H9 (cell line): ENCODE results near the gene SERPIND1. TPM values are rescaled to one million over a fixed set of nuclear protein-coding genes. Genes with fewer than 3 reads are reported as not detected.

Experiments used
- DNase-seq: peaks from one replicate; pipeline ENCODE4 v3.0.0-alpha.2; 2017
- H2AFZ ChIP-seq: one replicate; pipeline ENCODE4 v1.6.1; 2013; ENCODE audit warnings: mild to moderate bottlenecking, low read length, control low read depth, moderate library complexity
- H2AK5ac ChIP-seq: 2 replicates; pipeline ENCODE4 v1.6.1; 2013; ENCODE audit warnings: low read length, control low read depth, mixed read lengths; ENCODE audit not compliant: insufficient read length
- H2BK120ac ChIP-seq: one replicate; pipeline ENCODE4 v1.6.1; 2013; ENCODE audit warnings: low read depth, mild to moderate bottlenecking, low read length, control low read depth, inconsistent platforms; ENCODE audit not compliant: poor library complexity, severe bottlenecking
- H2BK12ac ChIP-seq: 2 replicates; pipeline ENCODE4 v1.6.1; 2013; ENCODE audit warnings: low read length, control low read depth, mixed read lengths, low read depth; ENCODE audit not compliant: insufficient read length
- H2BK15ac ChIP-seq: 2 replicates; pipeline ENCODE4 v1.6.1; 2013; ENCODE audit warnings: low read depth, low read length, control low read depth
- H2BK20ac ChIP-seq: one replicate; pipeline ENCODE4 v1.6.1; 2013; ENCODE audit warnings: low read depth, mild to moderate bottlenecking, low read length, control low read depth, inconsistent platforms; ENCODE audit not compliant: poor library complexity, severe bottlenecking
- H2BK5ac ChIP-seq: 2 replicates; pipeline ENCODE4 v1.6.1; 2013; ENCODE audit warnings: low read length, control low read depth, mixed read lengths; ENCODE audit not compliant: insufficient read length
- H3K14ac ChIP-seq: 2 replicates; pipeline ENCODE4 v1.6.1; 2013; ENCODE audit warnings: low read length, control low read depth; ENCODE audit not compliant: insufficient read depth
- H3K18ac ChIP-seq: 2 replicates; pipeline ENCODE4 v1.6.1; 2013; ENCODE audit warnings: low read depth, mild to moderate bottlenecking, mixed read lengths, low read length, control low read depth; ENCODE audit not compliant: insufficient read length
- H3K23ac ChIP-seq: 2 replicates; pipeline ENCODE4 v1.6.1; 2013; ENCODE audit warnings: low read length, control low read depth, mixed read lengths, low read depth; ENCODE audit not compliant: insufficient read length
- H3K23me2 ChIP-seq: 2 replicates; pipeline ENCODE4 v1.6.1; 2013; ENCODE audit warnings: low read depth, mild to moderate bottlenecking, mixed read lengths, low read length, control low read depth; ENCODE audit not compliant: insufficient read length, poor library complexity, severe bottlenecking
- H3K27ac ChIP-seq: 2 replicates; pipeline ENCODE4 v1.5.1; 2013; ENCODE audit warnings: low read length, control low read depth, mixed read lengths, low read depth; ENCODE audit not compliant: insufficient read length
- H3K27me3 ChIP-seq: 2 replicates; pipeline ENCODE4 v1.6.1; 2013; ENCODE audit warnings: low read length, control low read depth, inconsistent platforms; ENCODE audit not compliant: insufficient read depth
- H3K4ac ChIP-seq: 2 replicates; pipeline ENCODE4 v1.6.1; 2013; ENCODE audit warnings: low read depth, mild to moderate bottlenecking, control low read depth, inconsistent platforms, low read length, moderate library complexity
- H3K4me1 ChIP-seq: 2 replicates; pipeline ENCODE4 v1.6.1; 2013; ENCODE audit warnings: low read length, control low read depth, inconsistent platforms; ENCODE audit not compliant: insufficient read depth
- H3K4me2 ChIP-seq: 2 replicates; pipeline ENCODE4 v1.6.1; 2013; ENCODE audit warnings: low read length, control low read depth, mixed read lengths; ENCODE audit not compliant: insufficient read length, insufficient read depth
- H3K56ac ChIP-seq: 2 replicates; pipeline ENCODE4 v1.6.1; 2013; ENCODE audit warnings: low read depth, mild to moderate bottlenecking, mixed read lengths, low read length, control low read depth; ENCODE audit not compliant: insufficient read length
- H3K79me1 ChIP-seq: 2 replicates; pipeline ENCODE4 v1.6.1; 2013; ENCODE audit warnings: low read depth, mild to moderate bottlenecking, moderate library complexity, low read length, control low read depth, inconsistent platforms; ENCODE audit not compliant: insufficient read depth, poor library complexity, severe bottlenecking
- H3K79me2 ChIP-seq: 2 replicates; pipeline ENCODE4 v1.6.1; 2013; ENCODE audit warnings: low read length, control low read depth, inconsistent platforms; ENCODE audit not compliant: insufficient read depth
- H3K9ac ChIP-seq: 2 replicates; pipeline ENCODE4 v1.6.1; 2013; ENCODE audit warnings: low read length, control low read depth, mixed read lengths; ENCODE audit not compliant: insufficient read length; ENCODE audit errors: extremely low read depth
- H3K9me3 ChIP-seq: one replicate; pipeline ENCODE4 v1.6.1; 2013; ENCODE audit warnings: low read depth, low read length, inconsistent platforms; ENCODE audit not compliant: control insufficient read depth
- H3T11ph ChIP-seq: one replicate; pipeline ENCODE4 v1.6.1; 2013; ENCODE audit warnings: mild to moderate bottlenecking, low read length, control low read depth, inconsistent platforms
- H4K20me1 ChIP-seq: one replicate; pipeline ENCODE4 v1.6.1; 2013; ENCODE audit not compliant: control insufficient read depth, insufficient read length, insufficient read depth
- H4K5ac ChIP-seq: 2 replicates; pipeline ENCODE4 v1.6.1; 2013; ENCODE audit warnings: low read depth, mild to moderate bottlenecking, mixed read lengths, low read length, control low read depth; ENCODE audit not compliant: insufficient read length
- H4K8ac ChIP-seq: replicated peaks from 2 replicates; pipeline ENCODE4 v1.6.1; 2013; ENCODE audit warnings: low read length, control low read depth, mixed read lengths, low read depth; ENCODE audit not compliant: insufficient read length
- H4K91ac ChIP-seq: 2 replicates; pipeline ENCODE4 v1.6.1; 2013; ENCODE audit warnings: low read depth, mild to moderate bottlenecking, moderate library complexity, mixed read lengths, low read length, control low read depth; ENCODE audit not compliant: insufficient read length
- H3K27ac Mint-ChIP-seq, 3 experiments: 2 replicates in 2 of 3; 3 replicates in 1 of 3; pipeline ENCODE4 v1.8.0; 2020 to 2021; ENCODE audit warnings: mixed read lengths in 3 of 3, mild to moderate bottlenecking in 1 of 3, moderate library complexity in 1 of 3
- H3K27me3 Mint-ChIP-seq: 2 replicates; pipeline ENCODE4 v1.8.0; 2021; ENCODE audit warnings: low read depth, mild to moderate bottlenecking, moderate library complexity, mixed read lengths
- H3K36me3 Mint-ChIP-seq, 3 experiments: 2 replicates in 2 of 3; 3 replicates in 1 of 3; pipeline ENCODE4 v1.8.0; 2020 to 2021; ENCODE audit warnings: low read depth in 3 of 3, mixed read lengths in 3 of 3; ENCODE audit not compliant: insufficient read depth in 1 of 3
- H3K4me1 Mint-ChIP-seq, 2 experiments: 2 replicates each; pipeline ENCODE4 v1.8.0; 2020; ENCODE audit warnings: mixed read lengths in 2 of 2
- H3K4me3 Mint-ChIP-seq, 2 experiments: 2 replicates in 1 of 2; 3 replicates in 1 of 2; pipeline ENCODE4 v1.8.0; 2020 to 2021; ENCODE audit warnings: mild to moderate bottlenecking in 2 of 2, mixed read lengths in 2 of 2, moderate library complexity in 1 of 2
- H3K9me3 Mint-ChIP-seq, 2 experiments: 2 replicates in 1 of 2; 3 replicates in 1 of 2; pipeline ENCODE4 v1.8.0; 2020; ENCODE audit warnings: mild to moderate bottlenecking in 2 of 2, mixed read lengths in 2 of 2, moderate library complexity in 1 of 2
- WGBS: extraction: QIAGEN DNeasy Blood & Tissue Kit; methylation state at CpG from one replicate; pipeline ENCODE4 v1.1.7; 2013; ENCODE audit warnings: missing lambda C conversion rate, low lambda C conversion rate, mixed read lengths; ENCODE audit not compliant: insufficient read length; ENCODE audit errors: extremely low coverage; 5-methylcytosine and 5-hydroxymethylcytosine counted together
- total RNA-seq: library from RNA; stranded (reverse); gene quantifications from 2 replicates; pipeline ENCODE4 v1.2.1, GENCODE V29; 2021
- TF ChIP-seq, protein P1 (sequence below): fragments of 200-600 bp; sonication (generic); conservative IDR thresholded peaks from 3 replicates; pipeline ENCODE4 v1.8.0; 2021; ENCODE audit warnings: antibody characterized with exemption, mild to moderate bottlenecking

Gene SERPIND1
- total RNA-seq, 1 experiment from 2014 or later, result not detected

GRCh38 chr22:20738394-20739089, 35.4 kb upstream of the SERPIND1 start:
- TF ChIP-seq, protein P1, sequence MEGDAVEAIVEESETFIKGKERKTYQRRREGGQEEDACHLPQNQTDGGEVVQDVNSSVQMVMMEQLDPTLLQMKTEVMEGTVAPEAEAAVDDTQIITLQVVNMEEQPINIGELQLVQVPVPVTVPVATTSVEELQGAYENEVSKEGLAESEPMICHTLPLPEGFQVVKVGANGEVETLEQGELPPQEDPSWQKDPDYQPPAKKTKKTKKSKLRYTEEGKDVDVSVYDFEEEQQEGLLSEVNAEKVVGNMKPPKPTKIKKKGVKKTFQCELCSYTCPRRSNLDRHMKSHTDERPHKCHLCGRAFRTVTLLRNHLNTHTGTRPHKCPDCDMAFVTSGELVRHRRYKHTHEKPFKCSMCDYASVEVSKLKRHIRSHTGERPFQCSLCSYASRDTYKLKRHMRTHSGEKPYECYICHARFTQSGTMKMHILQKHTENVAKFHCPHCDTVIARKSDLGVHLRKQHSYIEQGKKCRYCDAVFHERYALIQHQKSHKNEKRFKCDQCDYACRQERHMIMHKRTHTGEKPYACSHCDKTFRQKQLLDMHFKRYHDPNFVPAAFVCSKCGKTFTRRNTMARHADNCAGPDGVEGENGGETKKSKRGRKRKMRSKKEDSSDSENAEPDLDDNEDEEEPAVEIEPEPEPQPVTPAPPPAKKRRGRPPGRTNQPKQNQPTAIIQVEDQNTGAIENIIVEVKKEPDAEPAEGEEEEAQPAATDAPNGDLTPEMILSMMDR, result no peak
- Histone ChIP-seq H3K18ac (no peak overlapping the region), H2BK15ac (no peak overlapping the region), H3K23ac (no peak overlapping the region), H3T11ph (no peak overlapping the region), H3K9ac (no peak overlapping the region), H3K27ac (no peak overlapping the region), H3K79me2 (no peaks in the 10 kb centered on the region), H2BK120ac (no peak overlapping the region), H2AFZ (no peak overlapping the region), H3K23me2 (no peaks in the 10 kb centered on the region), H4K20me1 (no peaks in the 10 kb centered on the region), H3K9me3 (no peaks in the 10 kb centered on the region), H3K4me1 (no peaks in the 10 kb centered on the region), H3K56ac (no peak overlapping the region), H3K4me2 (no peak overlapping the region), H4K91ac (no peak overlapping the region), H3K79me1 (no peaks in the 10 kb centered on the region), H2BK5ac (no peak overlapping the region), H2BK20ac (no peak overlapping the region), H2BK12ac (no peak overlapping the region), H3K27me3 (no peaks in the 10 kb centered on the region), H3K4ac (no peak overlapping the region), H4K8ac (no peak overlapping the region), H2AK5ac (no peak overlapping the region), H3K14ac (no peak overlapping the region), H4K5ac (no peak overlapping the region)
- Mint-ChIP-seq H3K36me3 (peaks cover 16 to 34% (median 18%) of the 10 kb centered on the region in 3 experiments), H3K27ac (peak overlapping the region in 2 of 3 experiments; percentile 8 to 35; a peak in 1 of 7 replicates), H3K9me3 (peaks cover 6 to 7% of the 10 kb centered on the region in 2 experiments; a peak in 4 of 5 replicates), H3K4me1 (no peaks in the 10 kb centered on the region), H3K27me3 (no peaks in the 10 kb centered on the region), H3K4me3 (no peak overlapping the region; a peak in 1 of 5 replicates)
- DNase-seq, result no peak
- no CpG with 5 or more reads among the region's 12 CpGs for WGBS
